Activated naive CD4-positive, alpha-beta T cell treated with anti-CD3 and anti-CD28 coated beads, Interleukin-2, amount 50 U/mL, for 72 hours (primary cell): Measurements from ENCODE around the gene SPEN. TPM values are rescaled to one million over a fixed set of nuclear protein-coding genes. Genes with fewer than 3 reads are reported as not detected.

ENCODE experiments used
- ATAC-seq, 2 donors: fragments of 150-1000 bp; cut with Tn5 transposase; 2 replicates each; pipeline ENCODE4 v1.10.0; 2021; ENCODE audit warnings: mild to moderate bottlenecking in 2 of 2, moderate library complexity in 2 of 2
- DNase-seq, 2 donors: peaks; one replicate each; pipeline ENCODE4 v3.0.0; 2021 to 2022; ENCODE audit warnings: low spot score in 2 of 2
- H3K27ac Mint-ChIP-seq, 2 donors: one replicate each; pipeline ENCODE4 v1.8.0; 2022; ENCODE audit warnings: mild to moderate bottlenecking in 2 of 2, mixed read lengths in 2 of 2
- H3K36me3 Mint-ChIP-seq, 2 donors: one replicate each; pipeline ENCODE4 v1.8.0; 2022; ENCODE audit warnings: mixed read lengths in 2 of 2
- H3K9me3 Mint-ChIP-seq, 2 donors: one replicate each; pipeline ENCODE4 v1.8.0; 2022; ENCODE audit warnings: mixed read lengths in 2 of 2
- total RNA-seq, 2 donors: library from RNA; stranded (reverse); gene quantifications; one replicate each; pipeline ENCODE4 v1.2.3, GENCODE V29; 2022

SPEN gene
- total RNA-seq, 2 donors from 2014 or later, result 52.1 to 63.4 TPM

DNA sequence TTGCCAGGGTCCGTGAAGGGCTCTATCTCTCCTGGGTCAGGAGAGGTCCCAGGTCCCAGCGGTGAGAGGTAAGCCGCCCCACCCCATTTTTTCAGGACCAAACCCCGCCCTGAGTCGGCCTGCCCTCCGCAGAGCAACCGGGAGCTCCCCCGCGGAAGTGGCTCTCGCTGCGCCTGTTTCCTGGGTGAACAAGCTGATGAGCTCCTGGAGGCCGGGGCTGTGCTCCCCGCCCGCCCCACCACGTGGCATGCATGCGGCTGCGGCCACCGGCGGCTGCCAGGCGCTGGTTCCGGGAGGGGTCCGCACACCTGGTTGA is 96.4 kb downstream of the SPEN start:
- DNase-seq (no peak), ATAC-seq (no peak)
- Mint-ChIP-seq H3K27ac (no peak overlapping the region), H3K36me3 (peaks cover 11 to 14% of the 10 kb centered on the region in 2 donors), H3K9me3 (no peaks in the 10 kb centered on the region)

DNA sequence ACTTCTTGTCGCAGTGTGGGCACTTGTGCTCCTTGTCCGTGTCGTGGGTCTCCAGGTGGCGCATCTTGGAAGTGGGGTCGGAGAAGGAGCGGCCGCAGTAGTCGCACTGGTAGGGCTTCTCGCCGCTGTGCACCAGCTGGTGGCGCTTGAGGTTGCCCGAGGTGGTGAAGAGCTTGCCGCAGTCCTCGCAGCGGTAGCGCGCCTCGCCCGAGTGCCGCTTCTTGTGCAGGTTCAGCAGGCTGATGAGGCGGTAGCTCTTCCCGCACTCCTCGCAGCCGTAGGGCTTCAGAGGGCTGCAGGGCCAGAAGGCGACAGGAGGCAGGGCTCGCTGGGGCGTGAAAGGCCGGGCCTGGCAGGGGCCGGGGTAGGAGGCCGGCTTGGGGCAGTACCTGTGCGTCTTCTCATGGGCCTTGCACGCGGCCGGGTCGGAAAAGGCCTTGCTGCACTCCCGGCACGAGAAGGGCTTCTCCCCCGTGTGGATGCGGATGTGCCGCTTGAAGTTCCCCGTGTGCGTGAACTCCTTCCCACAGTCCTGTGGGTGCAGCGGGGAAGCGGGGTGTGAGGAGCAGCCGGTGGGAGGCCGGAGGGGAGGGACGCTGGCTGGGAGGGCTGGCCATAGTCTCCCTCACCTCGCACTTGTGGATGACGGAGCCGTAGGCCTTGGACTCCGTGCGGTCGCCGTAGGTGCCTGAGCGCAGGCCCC is 97.0 kb downstream of the SPEN start:
- no peaks in the 10 kb centered on the region for H3K9me3 Mint-ChIP-seq
- DNase-seq (no peak), ATAC-seq (no peak)
- H3K36me3 Mint-ChIP-seq, result peaks cover 7 to 9% of the 10 kb centered on the region in 2 donors
- H3K27ac Mint-ChIP-seq, result no peak overlapping the region

- peaks cover 7 to 8% of the 10 kb centered on the region in 2 donors for H3K36me3 Mint-ChIP-seq
- DNase-seq (no peak), ATAC-seq (no peak)
- no peaks in the 10 kb centered on the region for H3K9me3 Mint-ChIP-seq
- H3K27ac Mint-ChIP-seq, result peak overlapping the region in 1 of 2 donors; percentile 86
These were observed 97.7 kb downstream of the SPEN start for GRCh38 chr1:15945011-15945831.

GRCh38 chr1:15945832-15946448 is 98.4 kb downstream of the SPEN start:
- DNase-seq, result no peak

GRCh38 chr1:15946571-15947381 is 99.3 kb downstream of the SPEN start:
- ATAC-seq, result no peak
- DNase-seq, result no peak
- Mint-ChIP-seq H3K27ac (peak overlapping the region; percentile 13 to 81), H3K9me3 (no peaks in the 10 kb centered on the region), H3K36me3 (peaks cover 7 to 8% of the 10 kb centered on the region in 2 donors)

More at GRCh38 chr1:15945832-15946448, 98.4 kb downstream of the SPEN start:
- no peak for ATAC-seq
- H3K27ac Mint-ChIP-seq, result peak overlapping the region; percentile 13 to 81
- H3K9me3 Mint-ChIP-seq, result no peaks in the 10 kb centered on the region
- H3K36me3 Mint-ChIP-seq, result peaks cover 7 to 8% of the 10 kb centered on the region in 2 donors

- Mint-ChIP-seq H3K27ac (peak overlapping the region; percentile 89 to 92), H3K9me3 (no peaks in the 10 kb centered on the region), H3K36me3 (peaks cover 7 to 8% of the 10 kb centered on the region in 2 donors)
- DNase-seq, result no peak
- no peak for ATAC-seq
These were observed 100.0 kb downstream of the SPEN start for GRCh38 chr1:15947382-15948090.

DNA sequence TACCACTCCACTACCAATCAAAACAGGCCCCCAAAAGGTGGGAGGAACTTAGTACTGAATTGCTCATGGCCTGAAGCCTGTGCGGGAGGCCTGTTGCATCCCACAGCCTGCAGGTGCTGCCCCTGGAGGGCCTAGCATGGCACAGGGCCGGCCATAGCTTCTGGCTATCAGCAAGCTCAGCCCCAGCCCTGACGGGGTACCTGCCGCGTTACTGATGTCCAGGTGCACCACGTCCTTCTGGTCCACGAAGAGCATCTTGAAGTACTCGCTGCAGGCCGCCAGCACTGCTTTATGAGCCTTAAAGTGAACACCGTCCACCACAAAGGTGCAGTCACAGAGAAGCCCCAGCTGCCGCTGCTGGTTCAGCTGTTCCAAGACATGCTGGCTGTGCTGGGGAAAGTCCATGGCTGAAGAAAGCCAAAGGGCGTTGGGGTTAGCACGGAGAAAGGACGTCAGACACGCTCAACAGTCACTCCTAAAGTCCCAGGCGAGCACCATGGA is 100.6 kb downstream of the SPEN start:
- no peaks in the 10 kb centered on the region for H3K9me3 Mint-ChIP-seq
- H3K36me3 Mint-ChIP-seq, result peaks cover 7 to 8% of the 10 kb centered on the region in 2 donors
- no peak for ATAC-seq
- H3K27ac Mint-ChIP-seq, result peak overlapping the region; percentile 89 to 92
- no peak for DNase-seq

- H3K9me3 Mint-ChIP-seq, result no peaks in the 10 kb centered on the region
- DNase-seq, result no peak
- peak; percentile 0 to 3 for ATAC-seq
- peak overlapping the region; percentile 89 to 99 for H3K27ac Mint-ChIP-seq
- peaks cover 7 to 13% of the 10 kb centered on the region in 2 donors for H3K36me3 Mint-ChIP-seq
These were observed 101.3 kb downstream of the SPEN start for GRCh38 chr1:15948595-15949452.

- peak; percentile 68 to 73 for ATAC-seq
- Mint-ChIP-seq H3K9me3 (no peaks in the 10 kb centered on the region), H3K36me3 (peaks cover 7 to 21% of the 10 kb centered on the region in 2 donors), H3K27ac (peak overlapping the region; percentile 89 to 99)
- peak; percentile 57 to 86 for DNase-seq
These were observed 102.1 kb downstream of the SPEN start for GRCh38 chr1:15949453-15950245.

DNA sequence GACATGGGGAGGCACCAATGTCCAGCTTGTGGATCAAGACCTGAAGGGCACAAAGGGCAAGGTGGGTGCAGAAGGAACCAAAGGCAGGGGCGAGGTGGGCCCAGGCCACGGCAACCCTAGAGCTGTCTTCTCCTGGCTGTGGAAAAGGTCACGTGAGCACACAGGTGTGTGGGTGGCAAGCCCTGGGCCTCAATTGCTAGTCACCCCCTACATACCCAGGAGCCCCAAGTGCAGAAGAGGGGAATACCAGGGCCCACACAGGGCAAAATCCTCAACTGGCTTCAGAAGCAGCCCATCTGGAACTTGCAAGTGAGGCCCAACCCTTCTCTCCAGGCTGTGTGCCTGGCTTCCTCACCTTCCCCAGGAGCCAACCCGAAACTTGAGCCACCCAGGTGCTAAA is 102.8 kb downstream of the SPEN start:
- Mint-ChIP-seq H3K9me3 (no peaks in the 10 kb centered on the region), H3K36me3 (peaks cover 7 to 26% of the 10 kb centered on the region in 2 donors), H3K27ac (peak overlapping the region; percentile 89 to 99)
- DNase-seq, result no peak
- peak; percentile 19 to 25 for ATAC-seq

DNA sequence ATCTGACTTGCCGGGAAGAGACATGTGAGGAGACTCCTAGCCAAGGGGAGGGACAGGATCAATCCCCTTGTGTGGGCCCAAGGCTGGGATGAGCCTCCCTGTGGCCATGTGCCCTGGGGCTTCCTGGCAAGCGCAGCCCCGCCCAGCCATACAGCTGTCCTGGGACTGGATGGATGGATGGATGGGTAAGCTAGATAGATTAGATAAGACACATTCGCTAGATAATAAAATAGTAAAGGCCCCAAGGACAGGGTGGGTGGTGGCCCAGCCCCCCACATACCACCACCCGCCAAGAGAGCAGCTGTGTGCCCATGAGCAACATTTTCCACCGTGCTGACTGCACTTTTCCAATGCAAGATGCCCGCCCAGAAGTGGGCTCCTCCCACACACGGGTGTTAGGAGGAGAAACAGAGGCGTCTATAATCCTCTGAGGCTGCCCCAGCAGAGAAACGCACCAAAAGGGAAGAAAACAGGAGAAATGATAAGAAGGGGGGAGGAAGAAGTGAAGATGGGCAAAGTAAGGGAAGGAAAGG is 103.3 kb downstream of the SPEN start:
- ATAC-seq (peak; percentile 11 to 47), DNase-seq (peak; percentile 73 to 74)
- Mint-ChIP-seq H3K9me3 (no peaks in the 10 kb centered on the region), H3K36me3 (peaks cover 7 to 30% of the 10 kb centered on the region in 2 donors), H3K27ac (peak overlapping the region; percentile 89 to 99)

GRCh38 chr1:15951341-15952153 is 104.0 kb downstream of the SPEN start:
- no peaks in the 10 kb centered on the region for H3K9me3 Mint-ChIP-seq
- H3K27ac Mint-ChIP-seq, result peak overlapping the region; percentile 89 to 99
- ATAC-seq, result peak in 1 of 2 donors; percentile 8
- H3K36me3 Mint-ChIP-seq, result peaks cover 10 to 36% of the 10 kb centered on the region in 2 donors
- DNase-seq, result no peak
